NCI-H82 treated with DMSO at 0.1 percent for 48 hours (cell line): Measurements from ENCODE around the gene DMXL1.
"Not testable (repeated sequence)": the region's sequence is repeated elsewhere in the genome, so short reads cannot be mapped to it uniquely, and the experiment has no call there.

Experiments
- DNase-seq: peaks from one replicate; lab custom pipeline; 2025; ENCODE audit not compliant: unreplicated experiment; lab: John Stamatoyannopoulos, UW

The DMXL1 gene

GRCh38 chr5:119063579-119064379 lies 7.1 kb upstream of the DMXL1 start:
- DNase-seq = peak; percentile 36

GRCh38 chr5:119067450-119067849 lies 3.4 kb upstream of the DMXL1 start:
- no peak for DNase-seq

GRCh38 chr5:119070578-119070827 lies 384 bp upstream of the DMXL1 start:
- peak; percentile 83 for DNase-seq

- DNase-seq = no peak
Measured at GRCh38 chr5:119071561-119071995, 691 bp downstream of the DMXL1 start.

- no peak for DNase-seq
Measured at GRCh38 chr5:119072496-119072895, 1.6 kb downstream of the DMXL1 start.

- DNase-seq = not testable (repeated sequence)
Measured at GRCh38 chr5:119073746-119074337, 3.0 kb downstream of the DMXL1 start.

- DNase-seq = no peak
Measured at GRCh38 chr5:119074419-119074818, 3.5 kb downstream of the DMXL1 start.

- DNase-seq = not testable (repeated sequence)
Measured at GRCh38 chr5:119075269-119075668, 4.4 kb downstream of the DMXL1 start.

GRCh38 chr5:119076080-119076479 lies 5.2 kb downstream of the DMXL1 start:
- no peak for DNase-seq

GRCh38 chr5:119077444-119077843 lies 6.6 kb downstream of the DMXL1 start:
- DNase-seq = no peak

- DNase-seq = no peak
Measured at GRCh38 chr5:119078071-119078846, 7.4 kb downstream of the DMXL1 start.

- no peak for DNase-seq
Measured at GRCh38 chr5:119078861-119079260, 8.0 kb downstream of the DMXL1 start.

- no peak for DNase-seq
Measured at GRCh38 chr5:119079318-119079921, 8.5 kb downstream of the DMXL1 start.

- DNase-seq = no peak
Measured at GRCh38 chr5:119080936-119081335, 10.0 kb downstream of the DMXL1 start.

- DNase-seq = no peak
Measured at GRCh38 chr5:119082691-119083090, 11.8 kb downstream of the DMXL1 start.

GRCh38 chr5:119083679-119084078 lies 12.8 kb downstream of the DMXL1 start:
- no peak for DNase-seq

- DNase-seq = no peak
Measured at GRCh38 chr5:119088438-119088837, 17.6 kb downstream of the DMXL1 start.

- DNase-seq = no peak
Measured at GRCh38 chr5:119095611-119096010, 24.7 kb downstream of the DMXL1 start.

- DNase-seq = no peak
Measured at GRCh38 chr5:119105971-119106370, 35.1 kb downstream of the DMXL1 start.

GRCh38 chr5:119112151-119112550 lies 41.3 kb downstream of the DMXL1 start:
- DNase-seq = no peak

- no peak for DNase-seq
Measured at GRCh38 chr5:119117237-119117636, 46.4 kb downstream of the DMXL1 start.

- DNase-seq = no peak
Measured at GRCh38 chr5:119118000-119118399, 47.1 kb downstream of the DMXL1 start.
